WTC11 (cell line): Measurements from ENCODE around the gene KAT6B. TPM values are rescaled to one million over a fixed set of nuclear protein-coding genes. Genes with fewer than 3 reads are reported as not detected.

ENCODE experiments used
- ATAC-seq: fragments of 200-7000 bp; cut with Tn5 transposase; 2 replicates; pipeline ENCODE4 v1.10.0; 2021; ENCODE audit warnings: mild to moderate bottlenecking, moderate library complexity
- CTCF ChIA-PET: fragments of 300-600 bp; sonication (Branson Sonifier 250); formaldehyde crosslinking; loops from one replicate; lab custom pipeline; 2021; ENCODE audit warnings: antibody characterized with exemption; lab: Charles Lee
- POLR2A ChIA-PET: fragments of 350-600 bp; sonication (Branson Sonifier 250); formaldehyde crosslinking; loops from one replicate; lab custom pipeline; 2021; ENCODE audit warnings: antibody characterized with exemption; lab: Charles Lee
- DNase-seq: peaks from one replicate; pipeline ENCODE4 v3.0.0; 2021; ENCODE audit warnings: low spot score
- H3K27ac Mint-ChIP-seq: 2 replicates; pipeline ENCODE4 v1.8.0; 2021; ENCODE audit warnings: mixed read lengths
- H3K27me3 Mint-ChIP-seq: 2 replicates; pipeline ENCODE4 v1.8.0; 2021; ENCODE audit warnings: low read depth, mild to moderate bottlenecking, moderate library complexity, mixed read lengths
- H3K36me3 Mint-ChIP-seq: 2 replicates; pipeline ENCODE4 v1.8.0; 2021; ENCODE audit warnings: mixed read lengths
- H3K4me1 Mint-ChIP-seq: 2 replicates; pipeline ENCODE4 v1.8.0; 2022; ENCODE audit warnings: mixed read lengths
- H3K4me3 Mint-ChIP-seq: 2 replicates; pipeline ENCODE4 v1.8.0; 2021; ENCODE audit warnings: mild to moderate bottlenecking, moderate library complexity, mixed read lengths
- H3K9me3 Mint-ChIP-seq: 2 replicates; pipeline ENCODE4 v1.8.0; 2021; ENCODE audit warnings: mixed read lengths
- CREM ChIP-seq: sonication (generic); formaldehyde crosslinking; IDR thresholded peaks from 2 replicates; pipeline ENCODE4 v1.8.1; 2022; ENCODE audit warnings: mild to moderate bottlenecking, missing genetic modification reagents, moderate library complexity
- E2F4 ChIP-seq: sonication (generic); formaldehyde crosslinking; IDR thresholded peaks from 2 replicates; pipeline ENCODE4 v1.8.1; 2022; ENCODE audit warnings: low read depth, mild to moderate bottlenecking, moderate library complexity, missing genetic modification reagents, borderline replicate concordance
- GRHL2 ChIP-seq: fragments of 250-450 bp; sonication (Bioruptor Pico); IDR thresholded peaks from 2 replicates; pipeline ENCODE4 v1.8.0; 2022; ENCODE audit warnings: mild to moderate bottlenecking, moderate library complexity; ENCODE audit not compliant: insufficient replicate concordance, severe bottlenecking
- GTF2I ChIP-seq: fragments of 250-450 bp; sonication (Bioruptor Pico); conservative IDR thresholded peaks from 2 replicates; pipeline ENCODE4 v1.4.0; 2021; ENCODE audit warnings: mild to moderate bottlenecking
- HMGA2 ChIP-seq: fragments of 250-450 bp; sonication (Bioruptor Pico); IDR thresholded peaks from 2 replicates; pipeline ENCODE4 v1.4.0; 2021; ENCODE audit warnings: mild to moderate bottlenecking, moderate library complexity
- IRF1 ChIP-seq: sonication (generic); formaldehyde crosslinking; IDR thresholded peaks from 2 replicates; pipeline ENCODE4 v1.8.0; 2023; ENCODE audit warnings: missing genetic modification reagents
- IRF2 ChIP-seq: sonication (generic); formaldehyde crosslinking; IDR thresholded peaks from 2 replicates; pipeline ENCODE4 v1.8.0; 2022; ENCODE audit warnings: low read depth, missing genetic modification reagents, borderline replicate concordance
- MAX ChIP-seq: sonication (generic); formaldehyde crosslinking; IDR thresholded peaks from 2 replicates; pipeline ENCODE4 v1.8.0; 2022; ENCODE audit warnings: mild to moderate bottlenecking, missing genetic modification reagents
- NFE2L1 ChIP-seq: sonication (generic); formaldehyde crosslinking; IDR thresholded peaks from 2 replicates; pipeline ENCODE4 v1.8.1; 2023; ENCODE audit warnings: missing genetic modification reagents
- PRDM15 ChIP-seq: sonication (generic); formaldehyde crosslinking; IDR thresholded peaks from 2 replicates; pipeline ENCODE4 v1.8.0; 2022; ENCODE audit warnings: missing genetic modification reagents
- PREB ChIP-seq: sonication (generic); formaldehyde crosslinking; IDR thresholded peaks from 2 replicates; pipeline ENCODE4 v1.8.1; 2022; ENCODE audit warnings: mild to moderate bottlenecking, missing genetic modification reagents, moderate library complexity, borderline replicate concordance
- SMAD4 ChIP-seq: sonication (generic); formaldehyde crosslinking; IDR thresholded peaks from 2 replicates; pipeline ENCODE4 v1.8.0; 2022; ENCODE audit warnings: mild to moderate bottlenecking, missing genetic modification reagents
- ZBTB43 ChIP-seq: sonication (generic); formaldehyde crosslinking; IDR thresholded peaks from 2 replicates; pipeline ENCODE4 v1.8.1; 2023; ENCODE audit warnings: mild to moderate bottlenecking, missing genetic modification reagents
- ZNF138 ChIP-seq: sonication (generic); formaldehyde crosslinking; conservative IDR thresholded peaks from 2 replicates; pipeline ENCODE4 v1.8.1; 2022; ENCODE audit warnings: mild to moderate bottlenecking, moderate library complexity, missing genetic modification reagents
- ZNF317 ChIP-seq: sonication (generic); formaldehyde crosslinking; IDR thresholded peaks from 2 replicates; pipeline ENCODE4 v1.8.1; 2023; ENCODE audit warnings: low read depth, mild to moderate bottlenecking, moderate library complexity, missing genetic modification reagents, borderline replicate concordance
- ZNF423 ChIP-seq: fragments of 250-450 bp; sonication (Bioruptor Pico); IDR thresholded peaks from 2 replicates; pipeline ENCODE4 v2.1.2; 2022; ENCODE audit warnings: mild to moderate bottlenecking, moderate library complexity
- total RNA-seq: library from RNA; stranded (reverse); gene quantifications from 3 replicates; pipeline ENCODE4 v1.2.3, GENCODE V29; 2021
- TF ChIP-seq, protein P1 (sequence below): sonication (generic); formaldehyde crosslinking; IDR thresholded peaks from 2 replicates; pipeline ENCODE4 v1.8.0; 2022; ENCODE audit warnings: mild to moderate bottlenecking, missing genetic modification reagents
- TF ChIP-seq, protein P2 (sequence below): sonication (generic); formaldehyde crosslinking; IDR thresholded peaks from 2 replicates; pipeline ENCODE4 v1.8.0; 2022; ENCODE audit warnings: mild to moderate bottlenecking, missing genetic modification reagents
- TF ChIP-seq, protein P3 (sequence below): sonication (generic); formaldehyde crosslinking; IDR thresholded peaks from 2 replicates; pipeline ENCODE4 v1.8.1; 2023; ENCODE audit warnings: mild to moderate bottlenecking, moderate library complexity, missing genetic modification reagents

The KAT6B gene
- total RNA-seq, 1 experiment from 2014 or later: 18.5 TPM

- Mint-ChIP-seq H3K4me1 (peaks cover 18% of the 10 kb centered on the region), H3K4me3 (no peak overlapping the region), H3K9me3 (no peaks in the 10 kb centered on the region), H3K36me3 (no peaks in the 10 kb centered on the region), H3K27ac (no peak overlapping the region), H3K27me3 (no peaks in the 10 kb centered on the region)
- POLR2A ChIA-PET: no interaction called here
- no peak for DNase-seq
- no peak for TF ChIP-seq ZNF423
- TF ChIP-seq ZBTB43 (CRISPR knock-in tag): no peak
- TF ChIP-seq, protein P1, sequence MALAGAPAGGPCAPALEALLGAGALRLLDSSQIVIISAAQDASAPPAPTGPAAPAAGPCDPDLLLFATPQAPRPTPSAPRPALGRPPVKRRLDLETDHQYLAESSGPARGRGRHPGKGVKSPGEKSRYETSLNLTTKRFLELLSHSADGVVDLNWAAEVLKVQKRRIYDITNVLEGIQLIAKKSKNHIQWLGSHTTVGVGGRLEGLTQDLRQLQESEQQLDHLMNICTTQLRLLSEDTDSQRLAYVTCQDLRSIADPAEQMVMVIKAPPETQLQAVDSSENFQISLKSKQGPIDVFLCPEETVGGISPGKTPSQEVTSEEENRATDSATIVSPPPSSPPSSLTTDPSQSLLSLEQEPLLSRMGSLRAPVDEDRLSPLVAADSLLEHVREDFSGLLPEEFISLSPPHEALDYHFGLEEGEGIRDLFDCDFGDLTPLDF: no peak
- no peak for TF ChIP-seq MAX (CRISPR knock-in tag)
- no peak for TF ChIP-seq CREM (CRISPR knock-in tag)
- TF ChIP-seq GRHL2: no peak
- TF ChIP-seq, protein P2, sequence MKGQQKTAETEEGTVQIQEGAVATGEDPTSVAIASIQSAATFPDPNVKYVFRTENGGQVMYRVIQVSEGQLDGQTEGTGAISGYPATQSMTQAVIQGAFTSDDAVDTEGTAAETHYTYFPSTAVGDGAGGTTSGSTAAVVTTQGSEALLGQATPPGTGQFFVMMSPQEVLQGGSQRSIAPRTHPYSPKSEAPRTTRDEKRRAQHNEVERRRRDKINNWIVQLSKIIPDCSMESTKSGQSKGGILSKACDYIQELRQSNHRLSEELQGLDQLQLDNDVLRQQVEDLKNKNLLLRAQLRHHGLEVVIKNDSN (CRISPR knock-in tag): no peak
- TF ChIP-seq E2F4: no peak
- no peak for TF ChIP-seq SMAD4
- ATAC-seq: no peak
- CTCF ChIA-PET: no interaction called here
Observed at GRCh38 chr10:74901301-74901700, 74.9 kb downstream of the KAT6B start.

- peak overlapping the region; percentile 19; the same call in 1 of the 2 replicates for H3K27ac Mint-ChIP-seq
- ChIA-PET POLR2A (no interaction called here), CTCF (interaction anchor here (0.6 kb wide), 1 partner anchor 286 kb away, joined by 3 read pairs; no protein-coding TSS in a partner anchor)
- H3K4me1 Mint-ChIP-seq: peaks cover 21% of the 10 kb centered on the region
- DNase-seq: no peak
- H3K27me3 Mint-ChIP-seq: no peaks in the 10 kb centered on the region
- no peaks in the 10 kb centered on the region for H3K9me3 Mint-ChIP-seq
- no peaks in the 10 kb centered on the region for H3K36me3 Mint-ChIP-seq
- no peak for ATAC-seq
- H3K4me3 Mint-ChIP-seq: no peak overlapping the region
- no peak for TF ChIP-seq SMAD4
- TF ChIP-seq, protein P3, sequence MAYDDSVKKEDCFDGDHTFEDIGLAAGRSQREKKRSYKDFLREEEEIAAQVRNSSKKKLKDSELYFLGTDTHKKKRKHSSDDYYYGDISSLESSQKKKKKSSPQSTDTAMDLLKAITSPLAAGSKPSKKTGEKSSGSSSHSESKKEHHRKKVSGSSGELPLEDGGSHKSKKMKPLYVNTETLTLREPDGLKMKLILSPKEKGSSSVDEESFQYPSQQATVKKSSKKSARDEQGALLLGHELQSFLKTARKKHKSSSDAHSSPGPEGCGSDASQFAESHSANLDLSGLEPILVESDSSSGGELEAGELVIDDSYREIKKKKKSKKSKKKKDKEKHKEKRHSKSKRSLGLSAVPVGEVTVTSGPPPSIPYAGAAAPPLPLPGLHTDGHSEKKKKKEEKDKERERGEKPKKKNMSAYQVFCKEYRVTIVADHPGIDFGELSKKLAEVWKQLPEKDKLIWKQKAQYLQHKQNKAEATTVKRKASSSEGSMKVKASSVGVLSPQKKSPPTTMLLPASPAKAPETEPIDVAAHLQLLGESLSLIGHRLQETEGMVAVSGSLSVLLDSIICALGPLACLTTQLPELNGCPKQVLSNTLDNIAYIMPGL (CRISPR knock-in tag): no peak
- TF ChIP-seq ZNF317 (CRISPR knock-in tag): no peak
- no peak for TF ChIP-seq PREB
- no peak for TF ChIP-seq HMGA2 (CRISPR knock-in tag)
- TF ChIP-seq GTF2I (CRISPR knock-in tag): no peak
- TF ChIP-seq ZBTB43 (CRISPR knock-in tag): no peak
- TF ChIP-seq ZNF138 (CRISPR knock-in tag): no peak
- no peak for TF ChIP-seq IRF1 (CRISPR knock-in tag)
- TF ChIP-seq PRDM15 (CRISPR knock-in tag): no peak
- no peak for TF ChIP-seq NFE2L1 (CRISPR knock-in tag)
- no peak for TF ChIP-seq IRF2 (CRISPR knock-in tag)
Observed at GRCh38 chr10:74901867-74902450, 75.6 kb downstream of the KAT6B start.
